ENCODE results near the gene DOHH. TPM values are rescaled to one million over a fixed set of nuclear protein-coding genes. Genes with fewer than 3 reads are reported as not detected.

DOHH gene
- total and polyA plus RNA-seq, 2 experiments from 2014 or later = 19.0 to 34.7 TPM

DNA sequence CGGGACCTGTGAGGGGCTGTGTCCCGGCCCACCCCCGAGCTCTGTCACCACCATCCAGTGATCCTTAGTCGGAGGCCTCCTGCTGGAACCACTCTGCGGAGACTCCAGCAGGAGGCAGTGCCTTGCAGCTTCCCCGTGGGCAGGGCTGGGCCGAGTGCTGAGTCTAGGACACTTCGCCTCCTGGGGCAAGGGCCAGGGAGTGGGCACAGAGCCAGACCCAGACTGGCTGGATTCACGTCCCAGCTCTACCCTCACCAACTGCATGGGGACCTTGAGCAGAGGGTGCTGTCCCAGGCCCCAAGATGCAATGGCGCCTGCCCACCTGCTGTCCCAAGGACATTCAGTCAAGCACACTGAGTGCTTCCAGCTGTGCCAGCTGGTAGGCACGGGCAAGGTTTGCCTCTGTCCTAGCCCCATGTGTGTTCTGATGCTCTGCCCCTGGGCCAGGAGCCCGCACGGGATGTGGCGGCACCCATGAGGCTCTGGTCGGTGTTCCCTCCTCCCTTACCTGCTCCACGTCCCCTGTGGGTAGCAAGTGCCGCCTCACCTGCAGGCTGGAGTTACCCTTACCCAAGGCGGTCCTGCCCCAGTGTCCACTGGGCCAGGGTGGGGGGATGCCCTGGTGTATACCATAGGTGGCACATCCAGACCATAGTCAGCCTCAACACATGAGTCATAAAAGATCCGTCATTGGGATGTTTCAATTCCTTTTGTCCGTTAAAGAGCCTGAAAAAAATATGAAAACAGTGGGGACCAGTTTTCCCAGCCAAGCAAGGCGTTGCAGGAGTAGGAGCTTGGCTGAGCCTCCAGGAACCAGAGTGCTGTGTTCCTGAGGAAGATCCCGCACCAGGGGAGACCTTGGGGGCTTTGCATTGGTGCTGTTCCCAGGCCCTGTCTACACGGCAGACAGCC is 13.0 kb upstream of the DOHH start:
- Histone ChIP-seq H4K20me1 (replicated peaks; ENCODE audit: insufficient read depth) (peaks cover 7% of the 10 kb centered on the region; the same call in 1 of the 2 replicates), H3K9me2 (ENCODE audit: insufficient read depth) (no peaks in the 10 kb centered on the region), H3K36me3 (ENCODE audit: insufficient read depth) (no peaks in the 10 kb centered on the region), H3K4me2 (no peak overlapping the region), H3K4me3 (no peak overlapping the region), H3K79me2 (replicated peaks; ENCODE audit: insufficient read depth) (peaks cover 76% of the 10 kb centered on the region), H3K27me3 (ENCODE audit: insufficient read depth) (no peaks in the 10 kb centered on the region), H3F3A (replicated peaks; ENCODE audit: low read depth) (no peaks in the 10 kb centered on the region), H3K4me1 (ENCODE audit: insufficient read depth) (peaks cover 19% of the 10 kb centered on the region), H3K27ac (ENCODE audit: low read depth) (no peak overlapping the region), H2AFZ (no peak overlapping the region)
- Mint-ChIP-seq H3K36me3 (ENCODE audit: low read depth) (peaks cover 9% of the 10 kb centered on the region; the same call in 2 of the 3 replicates), H3K27me3 (ENCODE audit: insufficient read depth, low read depth, poor library complexity) (peaks cover 16% of the 10 kb centered on the region), H3K4me3 (no peak overlapping the region), H3K9me3 (no peaks in the 10 kb centered on the region; the same call in 2 of the 3 replicates), H3K4me1 (peaks cover 29% of the 10 kb centered on the region), H3K27ac (no peak overlapping the region)
- TF ChIP-seq, protein P1, sequence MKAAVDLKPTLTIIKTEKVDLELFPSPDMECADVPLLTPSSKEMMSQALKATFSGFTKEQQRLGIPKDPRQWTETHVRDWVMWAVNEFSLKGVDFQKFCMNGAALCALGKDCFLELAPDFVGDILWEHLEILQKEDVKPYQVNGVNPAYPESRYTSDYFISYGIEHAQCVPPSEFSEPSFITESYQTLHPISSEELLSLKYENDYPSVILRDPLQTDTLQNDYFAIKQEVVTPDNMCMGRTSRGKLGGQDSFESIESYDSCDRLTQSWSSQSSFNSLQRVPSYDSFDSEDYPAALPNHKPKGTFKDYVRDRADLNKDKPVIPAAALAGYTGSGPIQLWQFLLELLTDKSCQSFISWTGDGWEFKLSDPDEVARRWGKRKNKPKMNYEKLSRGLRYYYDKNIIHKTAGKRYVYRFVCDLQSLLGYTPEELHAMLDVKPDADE (IDR thresholded peaks at IDR 0.05) = no peak
- peak in 1 of 2 experiments; percentile 16; a peak in 1 of 4 replicates for TF ChIP-seq CTCF (conservative IDR thresholded peaks at IDR 0.05; ENCODE audit: low read depth in 2 of 2)
- DNase-seq (ENCODE audit: low spot score) = no peak
- 0 out of 3 replicates have a peak, but pooled peaks have one; percentile 12 for ATAC-seq

DNA sequence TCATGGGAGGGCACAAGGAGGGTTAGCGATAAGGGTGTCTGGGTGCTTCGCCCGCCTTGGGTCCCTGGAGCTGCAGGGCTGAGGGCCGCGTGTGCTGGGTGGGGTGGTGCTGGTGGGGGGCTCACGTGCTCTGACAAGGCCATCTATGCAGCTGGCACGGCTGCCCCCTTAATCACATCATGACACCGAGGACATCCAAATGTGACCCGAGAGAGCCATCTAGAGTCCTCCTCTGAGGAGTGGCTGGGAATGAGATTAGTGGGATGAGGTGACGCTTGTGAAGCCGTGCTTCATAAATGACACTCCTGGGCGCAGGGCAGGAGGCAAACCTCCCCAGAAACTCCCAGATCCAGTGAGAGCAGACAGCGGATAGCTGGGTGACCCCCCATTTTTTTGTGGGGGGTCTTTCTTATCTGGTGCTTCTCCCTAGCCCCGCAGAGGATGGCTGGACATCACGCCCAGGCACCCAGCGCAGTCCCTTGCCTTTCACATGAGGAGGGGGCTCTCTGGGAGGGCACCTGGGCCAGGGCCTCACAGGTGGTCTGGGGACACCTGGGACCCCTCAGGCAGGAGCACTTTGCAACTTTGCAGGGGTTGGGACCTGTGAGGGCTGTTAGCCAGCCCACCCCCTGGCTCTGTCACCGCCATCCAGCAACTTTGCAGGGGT is 12.2 kb upstream of the DOHH start:
- DNase-seq (ENCODE audit: low spot score) (no peak), ATAC-seq (no peak)
- Histone ChIP-seq H4K20me1 (replicated peaks; ENCODE audit: insufficient read depth) (peaks cover 7% of the 10 kb centered on the region; the same call in 1 of the 2 replicates), H3F3A (replicated peaks; ENCODE audit: low read depth) (no peaks in the 10 kb centered on the region), H2AFZ (no peak overlapping the region), H3K9me2 (ENCODE audit: insufficient read depth) (no peaks in the 10 kb centered on the region), H3K79me2 (replicated peaks; ENCODE audit: insufficient read depth) (peaks cover 74% of the 10 kb centered on the region), H3K4me3 (no peak overlapping the region), H3K27me3 (ENCODE audit: insufficient read depth) (no peaks in the 10 kb centered on the region), H3K4me1 (ENCODE audit: insufficient read depth) (peaks cover 12% of the 10 kb centered on the region), H3K36me3 (ENCODE audit: insufficient read depth) (no peaks in the 10 kb centered on the region), H3K27ac (ENCODE audit: low read depth) (no peak overlapping the region), H3K4me2 (no peak overlapping the region)
- H3K9me3 Mint-ChIP-seq = no peaks in the 10 kb centered on the region; the same call in 2 of the 3 replicates
- peaks cover 26% of the 10 kb centered on the region for H3K4me1 Mint-ChIP-seq
- peaks cover 19% of the 10 kb centered on the region for H3K27me3 Mint-ChIP-seq (ENCODE audit: insufficient read depth, low read depth, poor library complexity)
- no peak overlapping the region for H3K4me3 Mint-ChIP-seq
- TF ChIP-seq JUNB (IDR thresholded peaks at IDR 0.05; ENCODE audit: unreplicated experiment) (no peak), CTCF (conservative IDR thresholded peaks at IDR 0.05; ENCODE audit: low read depth in 2 of 2) (peak in 1 of 2 experiments; percentile 35; a peak in 2 of 4 replicates)
- peaks cover 11% of the 10 kb centered on the region; the same call in 2 of the 3 replicates for H3K36me3 Mint-ChIP-seq (ENCODE audit: low read depth)
- H3K27ac Mint-ChIP-seq = no peak overlapping the region
